IPS-NIHi7 (cell line): ENCODE data around the gene HS3ST3B1.

Experiments
- DNase-seq: peaks from one replicate; pipeline ENCODE4 v3.0.0; 2012; ENCODE audit warnings: mixed read lengths; ENCODE audit errors: extremely low spot score

HS3ST3B1 gene

GRCh38 chr17:14303343-14304221 lies 2.7 kb downstream of the HS3ST3B1 start:
- no peak for DNase-seq

DNA sequence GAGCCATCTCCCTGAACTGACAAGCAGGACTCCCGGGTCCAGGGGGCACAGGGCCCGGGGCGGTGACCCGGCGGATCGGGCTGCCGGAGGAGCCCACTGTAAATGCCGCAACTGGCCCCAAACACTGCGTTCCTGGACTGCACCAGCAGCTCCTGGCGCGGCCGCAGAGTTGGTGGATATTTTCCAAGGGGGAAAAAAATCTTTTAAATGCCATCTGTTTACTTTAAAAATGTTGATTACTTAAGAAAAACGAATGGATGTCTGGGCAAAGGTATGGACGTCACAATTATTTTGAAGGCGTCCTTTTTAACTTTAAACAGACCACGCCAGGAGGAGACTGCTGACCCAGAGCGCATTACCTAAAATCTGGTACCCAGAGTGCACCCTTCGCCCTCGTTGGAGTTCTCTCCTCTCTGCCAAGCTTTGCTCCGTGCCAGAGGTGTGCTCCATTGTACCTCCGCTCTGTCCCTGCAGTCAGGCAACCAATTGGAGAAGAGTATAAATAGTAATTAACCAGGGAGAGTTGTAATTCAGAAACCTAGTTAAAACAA lies 3.4 kb downstream of the HS3ST3B1 start:
- DNase-seq = no peak

GRCh38 chr17:14304773-14305517 lies 4.1 kb downstream of the HS3ST3B1 start:
- no peak for DNase-seq

GRCh38 chr17:14305785-14306496 lies 5.1 kb downstream of the HS3ST3B1 start:
- no peak for DNase-seq

DNA sequence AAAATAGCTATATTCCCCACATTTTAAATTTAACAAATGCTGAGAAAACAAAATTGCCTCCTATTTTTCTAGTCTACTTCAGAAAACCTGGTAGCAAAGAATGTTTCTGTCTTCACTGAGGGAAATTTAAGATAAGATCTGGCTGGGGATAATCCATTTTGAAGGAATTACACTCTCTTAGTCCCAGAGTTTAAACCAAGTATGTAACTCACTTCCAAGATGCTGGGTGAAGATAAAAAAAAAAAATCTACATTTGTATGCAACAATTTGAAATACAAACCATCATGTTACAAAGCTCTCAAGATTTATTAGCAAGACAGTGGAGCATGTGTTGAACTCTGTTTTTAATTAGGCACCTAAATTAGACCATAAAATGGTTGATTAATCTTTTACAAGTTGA lies 5.7 kb downstream of the HS3ST3B1 start:
- no peak for DNase-seq

DNA sequence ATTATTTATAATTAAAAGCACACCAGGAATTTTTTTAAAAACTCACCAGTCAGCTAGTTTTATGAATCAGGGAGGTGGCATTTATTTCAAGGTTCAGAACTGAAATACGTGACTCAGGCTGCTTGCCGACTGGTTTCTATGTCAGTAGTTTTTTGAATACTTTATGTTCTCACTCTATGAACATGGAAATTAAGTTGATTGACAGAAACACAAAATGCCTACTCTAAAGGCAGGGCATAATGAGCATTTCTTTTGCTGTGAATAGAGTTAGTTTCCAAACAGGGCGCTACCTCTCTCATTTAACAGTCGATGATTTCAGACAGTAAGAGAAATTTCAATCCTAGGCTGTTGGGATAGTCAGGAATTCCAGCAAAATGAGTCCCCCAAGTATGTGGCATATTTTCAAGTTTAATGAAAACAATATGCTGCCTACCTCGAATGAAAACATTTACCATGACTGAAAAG lies 6.7 kb downstream of the HS3ST3B1 start:
- DNase-seq = no peak

DNA sequence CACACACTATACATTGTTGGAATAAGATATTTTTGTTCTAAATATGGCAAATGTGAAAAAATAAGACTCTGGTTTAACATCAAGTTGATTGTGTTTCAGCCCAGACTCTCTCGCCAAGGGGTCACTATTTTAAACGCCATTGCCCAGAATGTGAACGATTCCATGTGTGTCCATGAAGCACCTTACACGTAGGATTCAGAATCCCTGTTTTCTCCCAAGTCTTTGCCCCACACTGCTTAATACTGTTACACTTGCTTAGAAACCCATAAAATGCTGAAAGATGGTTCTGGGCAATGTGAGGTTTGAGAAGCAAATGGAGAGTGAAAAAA lies 7.7 kb downstream of the HS3ST3B1 start:
- no peak for DNase-seq

GRCh38 chr17:14308965-14309879 lies 8.3 kb downstream of the HS3ST3B1 start:
- DNase-seq = peak; percentile 95

- no peak for DNase-seq
Observed at GRCh38 chr17:14310101-14310500, 9.2 kb downstream of the HS3ST3B1 start.

DNA sequence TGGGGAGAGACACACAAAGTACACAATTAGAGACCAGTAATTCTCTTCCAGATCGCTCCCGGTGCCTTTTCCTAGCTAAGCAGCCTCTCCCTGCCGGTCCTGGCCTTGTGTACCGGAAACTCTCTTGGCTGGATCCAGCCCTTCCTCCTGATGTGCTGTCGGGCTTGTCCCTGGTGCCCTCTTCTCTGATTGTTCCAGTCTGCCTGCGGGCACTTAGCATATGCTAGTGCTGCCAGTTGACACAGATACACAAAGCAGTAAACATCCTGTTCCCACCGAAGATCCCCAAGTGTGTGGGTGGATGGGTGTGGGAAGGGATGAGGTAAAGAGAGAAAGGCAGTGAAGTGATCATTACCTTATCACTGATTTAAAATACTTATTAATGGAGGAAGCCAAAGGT lies 9.7 kb downstream of the HS3ST3B1 start:
- DNase-seq = no peak

DNA sequence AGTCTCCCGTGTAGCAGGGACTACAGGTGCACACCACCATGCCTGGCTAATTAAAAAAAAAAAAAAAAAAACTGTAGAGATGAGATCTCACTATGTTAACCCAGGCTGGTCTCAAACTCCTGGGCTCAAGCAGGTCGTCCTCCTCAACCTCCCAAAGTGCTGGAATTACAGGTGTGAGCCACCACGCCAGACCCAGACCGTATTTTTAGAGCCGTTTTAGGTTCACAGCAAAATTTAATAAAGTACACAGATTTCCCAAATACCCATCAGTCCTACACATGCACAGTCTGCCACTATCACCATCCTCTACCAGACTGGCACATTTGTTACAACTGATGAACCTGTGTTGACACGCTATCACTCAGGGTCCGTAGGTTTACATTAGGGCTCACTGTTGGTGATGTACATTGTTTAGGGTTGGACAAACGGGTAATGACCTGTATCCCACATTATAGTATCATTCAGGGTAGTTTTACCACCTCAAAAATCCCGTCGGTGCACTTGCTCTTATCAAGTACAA lies 10.4 kb downstream of the HS3ST3B1 start:
- DNase-seq = no peak

DNA sequence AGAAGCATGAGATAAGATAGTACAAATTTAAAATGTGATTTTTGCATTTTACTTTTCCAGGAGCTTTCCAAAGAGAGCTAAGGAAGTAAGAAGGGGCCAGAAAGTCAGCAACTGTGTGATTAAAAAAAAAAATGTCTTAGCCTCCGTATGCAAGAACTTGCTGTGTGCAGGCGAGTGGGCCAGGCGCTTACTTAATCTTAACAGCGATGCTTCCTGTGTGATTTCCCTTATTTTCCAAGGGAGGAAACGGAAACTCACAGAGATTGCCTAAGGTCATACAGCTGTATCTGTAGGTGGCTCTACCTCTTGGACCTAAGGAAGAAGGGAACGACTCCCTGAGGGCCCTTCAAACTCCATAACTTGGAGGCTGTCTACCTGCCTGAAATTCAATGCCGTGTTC lies 11.1 kb downstream of the HS3ST3B1 start:
- DNase-seq = no peak

DNA sequence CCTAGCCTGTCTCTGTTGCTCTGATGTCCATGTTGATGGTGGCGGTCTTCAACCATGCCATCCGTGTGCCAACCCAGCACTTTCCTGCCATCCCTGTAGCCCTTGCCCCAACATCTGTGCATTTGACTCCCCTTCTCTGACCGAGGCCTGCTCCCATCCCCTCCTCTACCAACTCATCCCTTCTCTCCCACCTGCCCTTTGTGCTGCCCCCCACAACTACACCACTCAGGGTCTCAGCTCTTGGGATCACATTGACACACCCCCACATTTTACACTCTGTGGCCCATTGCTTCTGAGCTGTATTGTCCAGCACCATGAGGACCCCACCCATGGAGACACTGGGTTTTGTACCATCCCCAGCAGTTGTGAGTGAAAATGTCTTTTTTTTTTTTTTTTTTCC lies 11.6 kb downstream of the HS3ST3B1 start:
- DNase-seq = no peak

DNA sequence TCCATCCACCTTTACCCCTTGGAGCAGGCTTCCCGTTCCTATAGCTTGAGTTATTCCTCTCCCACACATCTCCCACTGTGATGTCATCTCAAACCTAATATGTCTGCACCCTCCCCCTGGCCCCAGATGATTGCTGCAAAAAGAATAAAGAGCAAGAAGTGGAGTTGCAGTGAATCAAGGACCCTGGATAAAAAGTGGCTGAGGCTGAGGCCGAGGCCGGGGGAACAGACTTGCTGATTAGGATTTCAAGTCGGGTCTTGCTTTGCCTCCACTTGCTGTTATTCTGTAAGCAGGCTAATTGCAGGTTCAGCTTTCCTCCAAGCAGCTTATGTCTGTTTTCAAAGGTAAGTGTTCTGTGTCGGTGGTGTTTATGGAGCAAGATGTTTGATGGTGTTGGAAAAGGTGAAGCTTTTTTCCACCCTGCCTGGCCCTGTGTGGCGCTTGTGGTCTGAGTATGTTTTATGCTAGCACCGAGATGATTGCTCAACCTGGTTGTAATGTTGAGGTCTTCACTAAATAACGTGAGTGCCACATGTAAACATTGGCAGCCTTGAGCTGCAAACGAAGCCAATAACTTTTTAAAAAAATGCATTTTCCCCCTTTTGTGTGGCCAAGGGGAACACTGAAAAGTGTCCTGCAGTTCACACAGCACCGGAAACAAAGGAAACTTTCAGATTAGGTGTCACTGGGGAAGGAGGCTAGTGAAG lies 15.4 kb downstream of the HS3ST3B1 start:
- DNase-seq = no peak

DNA sequence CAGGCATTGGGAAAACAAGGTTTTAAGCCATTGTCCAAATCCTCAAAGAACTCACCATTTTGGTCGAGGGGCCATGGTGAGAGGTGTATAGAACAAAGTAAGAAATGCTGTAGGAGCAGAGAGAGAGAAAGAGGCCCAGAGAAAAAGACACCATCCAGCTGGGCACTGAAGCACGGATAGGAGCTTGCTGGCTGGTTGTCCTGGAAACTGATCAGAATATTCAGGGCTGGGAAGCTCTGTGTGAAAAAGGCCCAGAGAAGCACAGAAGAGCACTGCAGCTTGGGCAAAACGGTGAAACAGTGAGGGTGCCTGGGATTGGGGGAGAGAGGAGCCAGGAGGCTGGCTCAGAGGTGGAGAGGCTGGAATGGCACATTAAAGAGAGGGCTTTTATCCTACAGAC lies 16.5 kb downstream of the HS3ST3B1 start:
- no peak for DNase-seq

- DNase-seq = no peak
Observed at GRCh38 chr17:14318109-14318917, 17.4 kb downstream of the HS3ST3B1 start.

- no peak for DNase-seq
Observed at GRCh38 chr17:14318918-14319205, 18.0 kb downstream of the HS3ST3B1 start.

DNA sequence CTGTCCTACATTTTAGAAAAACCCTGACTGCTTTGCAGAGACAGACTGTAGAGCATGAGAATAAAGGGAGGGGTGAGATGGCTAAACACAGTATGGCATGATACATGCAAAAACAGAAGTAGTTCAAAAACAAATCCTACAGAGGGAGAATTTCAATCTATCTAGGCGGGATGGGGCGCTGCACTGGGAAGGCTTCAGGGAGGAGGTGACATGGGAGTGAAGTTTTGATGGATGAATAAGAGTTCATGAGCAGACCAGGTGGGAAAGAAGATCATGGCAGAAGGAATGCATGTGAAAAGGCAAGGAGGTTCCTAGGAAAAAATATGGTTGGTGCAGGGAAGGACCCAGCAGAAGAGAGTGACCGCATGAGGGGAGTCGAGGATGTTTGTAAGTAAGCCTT lies 19.2 kb downstream of the HS3ST3B1 start:
- no peak for DNase-seq

- no peak for DNase-seq
Observed at GRCh38 chr17:14320734-14321475, 20.0 kb downstream of the HS3ST3B1 start.
